ENCODE results near the gene S100P. TPM values are rescaled to one million over a fixed set of nuclear protein-coding genes. Genes with fewer than 3 reads are reported as not detected.

S100P gene
- total and polyA plus RNA-seq, 10 donors, result 3.5 to 162 (median 32.4) TPM

DNA sequence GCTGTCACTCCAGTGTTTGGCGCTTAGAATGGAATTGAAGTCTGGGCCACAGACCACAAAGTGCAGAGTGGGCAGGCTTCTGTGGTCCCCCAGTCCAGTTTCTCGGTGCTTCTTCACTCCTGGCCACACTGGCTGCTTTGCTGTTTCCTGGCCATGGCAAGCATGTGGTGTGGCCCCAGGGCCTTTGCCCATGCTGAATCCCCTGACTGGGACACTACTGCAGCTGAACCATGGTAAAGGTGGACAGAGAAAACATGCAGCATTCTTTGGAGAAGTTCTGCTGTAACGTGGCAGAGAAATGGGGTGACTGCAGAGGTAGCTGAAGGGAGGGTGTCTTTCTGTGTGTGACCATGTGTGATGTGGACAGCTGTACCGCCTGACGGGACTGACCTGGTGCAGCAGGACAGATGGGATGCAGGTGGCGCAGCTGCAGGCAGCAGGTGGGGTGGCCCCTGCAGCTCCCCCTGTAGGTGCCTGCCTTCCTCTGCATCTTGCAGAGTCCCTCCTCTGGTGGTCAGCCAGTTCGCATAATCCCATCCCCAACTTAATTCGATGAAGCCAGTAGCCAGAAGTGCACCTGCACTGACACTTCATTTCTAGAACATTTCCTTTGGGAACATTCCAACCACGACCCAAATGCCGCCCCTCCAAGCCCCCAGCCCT, 13.2 kb upstream of the S100P start:
- WGBS, 5 donors, result 88 to 90% (median 89%) methylated on average over 8 to 10 of the region's 10 CpGs
- intact Hi-C loops (cut with DNase I; ENCODE audit: low total_unique reads), result no loop called here
- peak; percentile 37 for DNase-seq
- Histone ChIP-seq H3K9me3 (peaks cover 0 to 14% (median 6%) of the 10 kb centered on the region in 8 donors), H3K4me1 (peaks cover 20 to 37% (median 23%) of the 10 kb centered on the region in 6 donors), H3K27me3 (replicated peaks in 1 of 7) (no peaks in the 10 kb centered on the region), H3K4me3 (no peak overlapping the region), H3K36me3 (peaks cover 0 to 38% (median 0%) of the 10 kb centered on the region in 6 donors), H3K27ac (no peak overlapping the region)
- TF ChIP-seq POLR2AphosphoS5 (IDR thresholded peaks at IDR 0.05), result peak in 2 of 3 donors; percentile 10 to 40
- TF ChIP-seq, protein P1, sequence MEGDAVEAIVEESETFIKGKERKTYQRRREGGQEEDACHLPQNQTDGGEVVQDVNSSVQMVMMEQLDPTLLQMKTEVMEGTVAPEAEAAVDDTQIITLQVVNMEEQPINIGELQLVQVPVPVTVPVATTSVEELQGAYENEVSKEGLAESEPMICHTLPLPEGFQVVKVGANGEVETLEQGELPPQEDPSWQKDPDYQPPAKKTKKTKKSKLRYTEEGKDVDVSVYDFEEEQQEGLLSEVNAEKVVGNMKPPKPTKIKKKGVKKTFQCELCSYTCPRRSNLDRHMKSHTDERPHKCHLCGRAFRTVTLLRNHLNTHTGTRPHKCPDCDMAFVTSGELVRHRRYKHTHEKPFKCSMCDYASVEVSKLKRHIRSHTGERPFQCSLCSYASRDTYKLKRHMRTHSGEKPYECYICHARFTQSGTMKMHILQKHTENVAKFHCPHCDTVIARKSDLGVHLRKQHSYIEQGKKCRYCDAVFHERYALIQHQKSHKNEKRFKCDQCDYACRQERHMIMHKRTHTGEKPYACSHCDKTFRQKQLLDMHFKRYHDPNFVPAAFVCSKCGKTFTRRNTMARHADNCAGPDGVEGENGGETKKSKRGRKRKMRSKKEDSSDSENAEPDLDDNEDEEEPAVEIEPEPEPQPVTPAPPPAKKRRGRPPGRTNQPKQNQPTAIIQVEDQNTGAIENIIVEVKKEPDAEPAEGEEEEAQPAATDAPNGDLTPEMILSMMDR (IDR thresholded peaks at IDR 0.05 in 8 of 11, conservative IDR thresholded peaks at IDR 0.05 in 3 of 11), result no peak
- TF ChIP-seq POLR2A (IDR thresholded peaks at IDR 0.05), result no peak

DNA sequence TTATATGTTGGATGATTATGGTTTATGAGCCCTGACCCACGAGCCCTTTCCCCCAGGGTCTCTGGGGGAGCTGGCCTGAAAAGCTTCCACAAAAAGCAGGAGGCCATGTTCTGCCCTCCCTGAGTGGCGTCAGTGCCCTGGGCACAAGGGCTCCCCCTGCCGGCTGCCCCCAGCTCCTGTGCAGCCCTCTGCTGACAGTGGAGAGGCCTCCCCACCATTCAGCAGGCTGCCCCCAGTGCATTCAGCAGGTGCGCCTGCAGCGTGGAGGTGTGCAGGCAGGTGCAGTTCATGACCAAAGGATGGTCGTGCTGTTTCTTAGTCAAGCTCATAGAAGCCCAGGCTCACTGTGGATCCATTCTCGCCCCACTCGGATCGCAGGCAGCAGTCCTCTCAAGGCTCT, 12.5 kb upstream of the S100P start:
- WGBS, 5 donors, result 82 to 91% (median 87%) methylated on average over 1 to 9 of the region's 9 CpGs
- no peak overlapping the region for H3K4me3 ChIP-seq
- H3K27me3 ChIP-seq (replicated peaks in 1 of 7), result no peaks in the 10 kb centered on the region
- DNase-seq, result peak; percentile 81
- H3K36me3 ChIP-seq, result peaks cover 0 to 31% (median 0%) of the 10 kb centered on the region in 6 donors
- H3K4me1 ChIP-seq, result peaks cover 13 to 37% (median 16%) of the 10 kb centered on the region in 6 donors
- H3K27ac ChIP-seq, result no peak overlapping the region
- TF ChIP-seq POLR2AphosphoS5 (IDR thresholded peaks at IDR 0.05) (peak in 2 of 3 donors; percentile 21 to 33), POLR2A (IDR thresholded peaks at IDR 0.05) (no peak)
- TF ChIP-seq, protein P1 (IDR thresholded peaks at IDR 0.05 in 8 of 11, conservative IDR thresholded peaks at IDR 0.05 in 3 of 11), result peak in 3 of 11 experiments; percentile 16 to 41 (median 24)
- intact Hi-C loops (cut with DNase I; ENCODE audit: low total_unique reads), result no loop called here
- H3K9me3 ChIP-seq, result peaks cover 0 to 14% (median 6%) of the 10 kb centered on the region in 8 donors

DNA sequence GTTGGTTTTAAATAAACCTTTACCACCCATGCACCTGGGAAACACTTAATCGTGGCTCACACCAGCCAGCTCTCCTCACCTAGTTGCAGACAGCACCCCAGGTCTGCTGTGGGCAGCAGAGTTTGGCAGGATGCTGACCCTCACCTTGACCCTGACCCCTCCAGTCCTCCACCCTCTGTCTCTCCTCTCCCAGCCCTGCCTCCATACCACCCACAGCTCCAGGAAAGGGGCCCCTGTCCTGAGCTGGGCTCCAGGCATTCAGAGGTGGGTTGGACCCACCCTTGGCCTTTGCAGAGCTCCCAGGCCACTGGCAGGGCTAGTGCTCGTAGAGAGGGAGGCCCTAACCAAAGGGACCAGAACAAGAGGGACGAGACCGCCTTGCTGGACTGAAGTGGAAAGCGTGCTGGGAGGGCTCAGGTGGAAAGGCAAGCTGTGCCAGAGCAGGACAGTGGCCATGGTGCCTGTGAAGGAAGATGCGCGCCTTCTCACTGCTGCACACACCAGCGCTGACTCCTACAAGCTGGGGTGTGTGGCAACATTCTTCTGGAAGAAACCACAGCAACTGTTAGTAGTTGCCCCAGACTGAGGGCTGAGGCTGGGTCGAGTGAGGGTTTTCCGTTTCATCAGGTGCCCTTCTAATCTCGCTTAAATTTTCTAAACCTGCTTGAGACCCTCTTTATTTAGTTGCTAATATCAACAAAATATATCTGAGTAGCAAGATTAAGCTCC, 10.7 kb upstream of the S100P start:
- DNase-seq, result no peak
- H3K27me3 ChIP-seq (replicated peaks in 1 of 7), result no peaks in the 10 kb centered on the region
- TF ChIP-seq, protein P1 (IDR thresholded peaks at IDR 0.05 in 8 of 11, conservative IDR thresholded peaks at IDR 0.05 in 3 of 11), result no peak
- TF ChIP-seq POLR2A (IDR thresholded peaks at IDR 0.05) (no peak), POLR2AphosphoS5 (IDR thresholded peaks at IDR 0.05) (peak; percentile 29 to 39 (median 34))
- peaks cover 0 to 17% (median 0%) of the 10 kb centered on the region in 6 donors for H3K36me3 ChIP-seq
- 59 to 82% (median 73%) methylated on average over 11 of the region's 11 CpGs for WGBS, 5 donors
- peaks cover 0 to 38% (median 2%) of the 10 kb centered on the region in 6 donors for H3K4me1 ChIP-seq
- H3K4me3 ChIP-seq, result no peak overlapping the region
- no peak overlapping the region for H3K27ac ChIP-seq
- intact Hi-C loops (cut with DNase I; ENCODE audit: low total_unique reads), result no loop called here
- H3K9me3 ChIP-seq, result peaks cover 0 to 14% (median 6%) of the 10 kb centered on the region in 8 donors

DNA sequence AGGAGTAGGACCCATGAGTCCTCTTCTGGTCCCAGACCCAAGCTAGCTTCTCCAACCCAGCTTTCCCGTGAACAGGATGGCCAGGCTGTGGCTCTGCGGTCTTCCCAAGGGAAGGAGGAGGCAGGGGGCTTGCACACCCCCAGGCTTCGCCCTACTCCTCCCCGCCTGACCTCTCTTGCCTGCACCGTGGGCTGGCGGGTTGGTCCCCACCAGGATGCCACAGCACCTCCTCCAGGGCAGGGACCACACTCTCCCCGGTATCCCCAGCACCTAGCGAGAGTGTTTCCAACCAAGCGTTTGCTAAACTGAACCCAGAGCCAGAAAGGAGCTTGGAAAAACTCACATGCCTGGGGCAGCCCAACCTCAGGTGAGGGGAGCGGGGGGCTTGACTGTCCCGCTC, 9.0 kb upstream of the S100P start:
- H3K27ac ChIP-seq, result no peak overlapping the region
- WGBS, 5 donors, result 87 to 97% (median 92%) methylated on average over 9 to 11 of the region's 11 CpGs
- peak in 1 of 3 donors; percentile 16 for TF ChIP-seq POLR2AphosphoS5 (IDR thresholded peaks at IDR 0.05)
- TF ChIP-seq, protein P1 (IDR thresholded peaks at IDR 0.05 in 8 of 11, conservative IDR thresholded peaks at IDR 0.05 in 3 of 11), result no peak
- peaks cover 0 to 10% (median 6%) of the 10 kb centered on the region in 8 donors for H3K9me3 ChIP-seq
- no peaks in the 10 kb centered on the region for H3K27me3 ChIP-seq (replicated peaks in 1 of 7)
- intact Hi-C loops (cut with DNase I; ENCODE audit: low total_unique reads), result no loop called here
- H3K4me1 ChIP-seq, result peaks cover 0 to 54% (median 13%) of the 10 kb centered on the region in 6 donors
- DNase-seq, result no peak
- H3K36me3 ChIP-seq, result peaks cover 0 to 10% (median 0%) of the 10 kb centered on the region in 6 donors
- no peak overlapping the region for H3K4me3 ChIP-seq

All from spleen (tissue), 11 donors.